CD4-positive, alpha-beta T cell treated with Interleukin-21 for 1 hour (primary cell): Measurements from ENCODE around the gene FAM20A.

Source experiments
- DNase-seq: peaks from one replicate; pipeline ENCODE4 v3.0.0-alpha.2; 2020

FAM20A gene

DNA sequence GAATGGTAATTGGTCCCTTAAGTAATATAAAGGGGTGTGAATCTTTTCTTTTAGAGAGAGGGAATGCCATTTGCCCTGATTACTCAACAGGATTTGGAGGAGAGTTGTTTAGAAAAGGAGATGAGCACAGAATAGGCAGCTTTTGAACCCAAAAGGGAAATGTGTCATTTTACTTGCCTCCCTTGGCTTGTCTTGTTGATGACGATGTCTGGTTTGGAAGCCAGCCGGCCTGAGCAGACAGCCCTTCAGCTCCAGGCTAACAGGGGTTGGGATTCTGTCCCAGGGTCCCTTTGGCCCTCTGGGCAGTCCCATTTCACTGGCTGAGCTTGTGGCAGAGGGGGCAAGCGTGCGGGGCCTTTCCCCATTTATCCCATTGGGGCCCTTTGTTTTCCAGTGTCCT is 111.2 kb downstream of the FAM20A start:
- DNase-seq: no peak
